Measurements from ENCODE around the gene C12orf42.
"Not testable (repeated sequence)": the region's sequence is repeated elsewhere in the genome, so short reads cannot be mapped to it uniquely, and the experiment has no call there.

Gene C12orf42

GRCh38 chr12:103494734-103495468 is 867 bp downstream of the C12orf42 start:
- no peak for DNase-seq

GRCh38 chr12:103494051-103494733 is 1.6 kb downstream of the C12orf42 start:
- no peak for DNase-seq

GRCh38 chr12:103493199-103493598 is 2.6 kb downstream of the C12orf42 start:
- no peak for DNase-seq

- DNase-seq: no peak
Measured at GRCh38 chr12:103482365-103482764, 13.4 kb downstream of the C12orf42 start.

GRCh38 chr12:103475073-103475472 is 20.7 kb downstream of the C12orf42 start:
- no peak for DNase-seq

- no peak for DNase-seq
Measured at GRCh38 chr12:103470664-103471063, 25.1 kb downstream of the C12orf42 start.

- DNase-seq: no peak
Measured at GRCh38 chr12:103469719-103470118, 26.0 kb downstream of the C12orf42 start.

GRCh38 chr12:103468837-103469236 is 26.9 kb downstream of the C12orf42 start:
- no peak for DNase-seq

GRCh38 chr12:103462675-103463074 is 33.1 kb downstream of the C12orf42 start:
- no peak for DNase-seq

GRCh38 chr12:103457471-103457870 is 38.3 kb downstream of the C12orf42 start:
- DNase-seq: no peak

GRCh38 chr12:103456006-103456405 is 39.8 kb downstream of the C12orf42 start:
- DNase-seq: no peak

GRCh38 chr12:103455020-103455763 is 40.6 kb downstream of the C12orf42 start:
- peak; percentile 36 for DNase-seq

GRCh38 chr12:103444983-103445382 is 50.8 kb downstream of the C12orf42 start:
- no peak for DNase-seq

GRCh38 chr12:103442822-103443221 is 52.9 kb downstream of the C12orf42 start:
- no peak for DNase-seq

- DNase-seq: no peak
Measured at GRCh38 chr12:103442182-103442555, 53.6 kb downstream of the C12orf42 start.

- peak; percentile 77 for DNase-seq
Measured at GRCh38 chr12:103441437-103442181, 54.2 kb downstream of the C12orf42 start.

- DNase-seq: not testable (repeated sequence)
Measured at GRCh38 chr12:103434165-103435105, 61.3 kb downstream of the C12orf42 start.

GRCh38 chr12:103431950-103432349 is 63.8 kb downstream of the C12orf42 start:
- no peak for DNase-seq

GRCh38 chr12:103431387-103431786 is 64.4 kb downstream of the C12orf42 start:
- DNase-seq: no peak

- DNase-seq: not testable (repeated sequence)
Measured at GRCh38 chr12:103425674-103426073, 70.1 kb downstream of the C12orf42 start.

GRCh38 chr12:103424849-103425586 is 70.8 kb downstream of the C12orf42 start:
- DNase-seq: not testable (repeated sequence)

Data from activated CD4-positive, alpha-beta T cell treated with anti-CD3 and anti-CD28 coated beads, Interleukin-2, amount 50 U/mL, for 16 hours (primary cell).